A673 (cell line): Measurements from ENCODE around the gene PSTPIP1. TPM values are rescaled to one million over a fixed set of nuclear protein-coding genes. Genes with fewer than 3 reads are reported as not detected.

Source experiments
- BruUV-seq: library from RNA; stranded (reverse); fragments of 400-500 nt; replicated peaks from 2 replicates; lab custom pipeline; 2021; lab: Mats Ljungman, UMichigan
- CTCF ChIA-PET: fragments of 300-600 bp; sonication (Branson Sonifier 250); formaldehyde crosslinking; loops from one replicate; lab custom pipeline; 2022; ENCODE audit warnings: antibody characterized with exemption; lab: Charles Lee
- POLR2A ChIA-PET: fragments of 300-600 bp; sonication (Branson Sonifier 250); formaldehyde crosslinking; loops from one replicate; lab custom pipeline; 2022; ENCODE audit warnings: antibody characterized with exemption; ENCODE audit not compliant: low non-redundant PET; lab: Charles Lee
- DNase-seq: peaks from one replicate; pipeline ENCODE4 v3.0.0-alpha.2; 2015; ENCODE audit warnings: low spot score
- H3K27ac ChIP-seq: fragments of 200-600 bp; sonication (generic); 2 replicates; pipeline ENCODE4 v1.5.1; 2016; ENCODE audit warnings: mixed run types, low read depth, mild to moderate bottlenecking, mixed read lengths, antibody characterized with exemption, low read length; ENCODE audit not compliant: poor library complexity, severe bottlenecking
- H3K27me3 ChIP-seq: fragments of 200-600 bp; sonication (generic); replicated peaks from 2 replicates; pipeline ENCODE4 v1.6.1; 2017; ENCODE audit warnings: mixed run types, low read depth, mild to moderate bottlenecking, mixed read lengths, antibody characterized with exemption, low read length; ENCODE audit not compliant: insufficient read depth, poor library complexity
- H3K36me3 ChIP-seq: fragments of 200-600 bp; sonication (generic); 2 replicates; pipeline ENCODE4 v1.6.1; 2016; ENCODE audit warnings: mixed run types, mild to moderate bottlenecking, mixed read lengths, antibody characterized with exemption, low read length; ENCODE audit not compliant: insufficient read depth, poor library complexity, severe bottlenecking
- H3K4me1 ChIP-seq: fragments of 200-600 bp; sonication (generic); 2 replicates; pipeline ENCODE4 v1.6.1; 2017; ENCODE audit warnings: mixed run types, mild to moderate bottlenecking, mixed read lengths, antibody characterized with exemption, low read length; ENCODE audit not compliant: insufficient read depth, poor library complexity, severe bottlenecking
- H3K4me3 ChIP-seq: fragments of 200-600 bp; sonication (generic); 2 replicates; pipeline ENCODE4 v1.5.1; 2016; ENCODE audit warnings: low read depth, mixed run types, mild to moderate bottlenecking, mixed read lengths, low read length; ENCODE audit not compliant: poor library complexity, severe bottlenecking
- H3K9me3 ChIP-seq: fragments of 200-600 bp; sonication (generic); 2 replicates; pipeline ENCODE4 v1.6.1; 2016; ENCODE audit warnings: mixed run types, low read depth, mild to moderate bottlenecking, mixed read lengths, antibody characterized with exemption, low read length; ENCODE audit not compliant: poor library complexity, severe bottlenecking
- CTCF ChIP-seq: fragments of 300-800, 200-600 bp; sonication (generic); conservative IDR thresholded peaks from 2 replicates; pipeline ENCODE4 v1.5.1; 2017; ENCODE audit warnings: low read depth, mild to moderate bottlenecking, antibody characterized with exemption, low read length, moderate library complexity, mixed read lengths
- EZH2 ChIP-seq: fragments of 200-600 bp; sonication (generic); IDR thresholded peaks from 2 replicates; pipeline ENCODE4 v1.6.1; 2017; ENCODE audit warnings: borderline replicate concordance, low read depth, mild to moderate bottlenecking, mixed read lengths, antibody characterized with exemption, low read length; ENCODE audit not compliant: poor library complexity, severe bottlenecking
- intact Hi-C: fragments of 100-400 bp; cut with micrococcal nuclease; formaldehyde crosslinking; loops from one replicate; pipeline ENCODE4 v1.10.0; 2022; ENCODE audit not compliant: unreplicated experiment
- total RNA-seq: library from RNA; stranded (reverse); gene quantifications from 2 replicates; pipeline ENCODE4 v1.2.3, GENCODE V29; 2021

Gene PSTPIP1
- total RNA-seq, 1 experiment from 2014 or later: not detected

GRCh38 chr15:77081971-77082370 is 87.0 kb downstream of the PSTPIP1 start:
- BruUV-seq: no TSS peak
- CTCF ChIA-PET: no interaction called here

GRCh38 chr15:77083381-77084160 is 88.6 kb downstream of the PSTPIP1 start:
- H3K27me3 ChIP-seq: no peaks in the 10 kb centered on the region
- POLR2A ChIA-PET: no interaction called here
- no peaks in the 10 kb centered on the region for H3K9me3 ChIP-seq
- no TSS peak for BruUV-seq
- CTCF ChIA-PET: no interaction called here
- DNase-seq: peak; percentile 94
- H3K4me1 ChIP-seq: peaks cover 5% of the 10 kb centered on the region
- H3K27ac ChIP-seq: no peak overlapping the region
- no peaks in the 10 kb centered on the region for H3K36me3 ChIP-seq
- intact Hi-C loops: no loop called here
- H3K4me3 ChIP-seq: no peak overlapping the region
- TF ChIP-seq CTCF (no peak), EZH2 (no peak)

More at GRCh38 chr15:77081971-77082370, 87.0 kb downstream of the PSTPIP1 start:
- Histone ChIP-seq H3K4me3 (no peak overlapping the region), H3K27ac (no peak overlapping the region), H3K36me3 (no peaks in the 10 kb centered on the region), H3K4me1 (peaks cover 5% of the 10 kb centered on the region), H3K9me3 (no peaks in the 10 kb centered on the region), H3K27me3 (no peaks in the 10 kb centered on the region)
- POLR2A ChIA-PET: no interaction called here
- DNase-seq: no peak
- TF ChIP-seq EZH2 (no peak), CTCF (no peak)
- intact Hi-C loops: no loop called here

GRCh38 chr15:77084436-77084835 is 89.5 kb downstream of the PSTPIP1 start:
- DNase-seq: no peak
- Histone ChIP-seq H3K27me3 (no peaks in the 10 kb centered on the region), H3K9me3 (no peaks in the 10 kb centered on the region), H3K27ac (no peak overlapping the region), H3K4me1 (peaks cover 5% of the 10 kb centered on the region), H3K36me3 (no peaks in the 10 kb centered on the region), H3K4me3 (no peak overlapping the region)
- CTCF ChIA-PET: no interaction called here
- TF ChIP-seq EZH2 (no peak), CTCF (no peak)
- BruUV-seq: no TSS peak
- intact Hi-C loops: no loop called here
- POLR2A ChIA-PET: no interaction called here
